GOT3 (cell line): ENCODE measurements around the gene KIAA1671.
"Not testable (repeated sequence)": the region's sequence is repeated elsewhere in the genome, so short reads cannot be mapped to it uniquely, and the experiment has no call there.

Experiments used
- DNase-seq: peaks from one replicate; lab custom pipeline; 2025; ENCODE audit warnings: mixed read lengths; lab: John Stamatoyannopoulos, UW

The KIAA1671 gene

DNA sequence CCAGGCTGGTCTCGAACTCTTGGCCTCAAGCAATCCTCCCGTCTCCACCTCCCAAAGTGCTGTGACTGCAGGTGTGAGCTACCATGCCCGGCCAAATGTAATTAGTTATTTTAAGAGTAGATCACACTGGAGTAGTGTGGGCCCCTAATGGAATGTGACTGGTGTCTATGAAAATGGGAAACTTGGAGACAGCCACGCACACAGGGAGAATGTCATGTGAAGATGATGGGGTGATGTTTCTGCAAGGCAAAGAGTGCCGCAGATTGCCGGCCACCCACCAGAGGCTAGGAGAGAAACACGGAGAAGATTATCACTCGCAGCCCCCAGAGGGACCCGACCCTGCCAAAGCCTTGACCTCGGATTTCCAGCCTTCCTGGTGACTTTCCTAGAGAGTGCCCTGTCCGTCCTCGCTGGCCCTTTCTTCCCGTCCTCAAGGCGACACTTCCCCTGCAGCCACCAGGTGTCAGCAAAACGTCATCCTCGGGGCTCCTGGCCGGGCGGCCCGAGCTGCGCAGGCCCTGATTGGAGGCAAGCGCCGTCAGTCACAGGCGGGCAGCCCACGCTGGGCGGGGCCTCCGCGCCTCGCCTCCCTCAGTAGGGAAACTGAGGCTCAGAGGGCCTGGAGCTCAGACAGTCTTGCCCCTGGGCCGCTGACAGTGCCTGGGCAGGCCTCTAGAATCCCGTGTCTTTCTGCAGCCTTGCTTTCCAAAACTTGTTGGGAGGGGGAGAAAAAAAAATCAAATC, 283.2 kb downstream of the KIAA1671 start:
- DNase-seq, result peak; percentile 40

DNA sequence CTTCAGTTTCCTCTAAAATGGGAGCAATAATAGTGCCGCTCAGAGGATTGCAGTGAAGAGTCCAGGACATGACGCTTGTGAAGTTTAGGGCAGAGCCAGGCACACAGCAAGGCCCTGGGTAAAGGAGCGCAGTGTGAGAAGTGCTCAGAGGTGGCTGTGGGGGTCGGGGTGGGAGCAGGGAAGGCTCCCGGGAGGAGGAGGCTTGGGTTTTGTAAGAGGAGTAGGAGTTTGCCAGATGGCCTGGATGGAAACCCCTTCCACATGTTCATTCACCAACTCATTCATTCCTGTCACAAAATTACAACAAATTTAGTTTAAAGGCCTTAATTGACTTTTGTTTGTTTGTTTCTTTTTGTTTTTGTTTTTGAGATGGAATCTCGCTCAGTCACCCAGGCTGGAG, 283.9 kb downstream of the KIAA1671 start:
- no peak for DNase-seq

DNA sequence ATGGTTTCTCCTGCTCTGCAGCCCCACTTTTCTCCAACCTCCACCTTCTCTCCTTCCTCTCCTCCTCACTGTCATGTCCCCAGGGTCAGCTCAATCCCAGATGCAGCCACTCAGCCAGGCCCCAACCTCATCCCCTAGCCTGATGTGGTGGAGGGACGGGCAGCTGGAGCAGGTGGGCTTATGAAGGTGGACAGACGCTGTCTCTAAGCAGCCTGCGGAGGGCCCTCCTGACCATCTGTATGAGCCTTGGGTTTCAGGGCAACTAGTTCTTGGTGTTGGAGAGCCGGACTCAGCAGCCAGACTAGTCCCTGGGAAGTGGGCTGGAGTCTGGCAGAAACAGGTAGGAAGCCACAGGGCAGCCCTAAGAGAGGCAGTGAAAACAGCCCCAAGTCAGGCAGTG, 285.0 kb downstream of the KIAA1671 start:
- no peak for DNase-seq

DNA sequence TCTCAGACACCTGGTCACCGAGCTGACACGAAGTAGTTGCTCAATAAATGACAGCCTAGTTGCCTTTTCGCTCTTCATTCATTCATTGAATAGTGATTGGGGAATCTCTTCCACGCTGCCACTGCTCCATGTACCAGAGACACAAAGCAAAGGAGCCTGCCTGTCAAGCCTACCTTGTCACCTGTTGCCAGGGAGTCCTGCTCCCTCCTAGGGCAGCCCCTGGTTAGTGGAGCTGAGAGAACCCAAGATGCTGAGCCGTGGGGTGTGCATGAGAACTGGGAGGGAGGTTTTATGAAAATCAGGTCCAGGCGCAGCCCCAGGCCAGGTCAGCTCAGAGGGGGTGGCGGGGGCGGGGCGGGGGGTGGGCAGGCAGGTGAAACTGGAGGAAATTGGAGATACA, 285.5 kb downstream of the KIAA1671 start:
- DNase-seq, result not testable (repeated sequence)
